Hematopoietic multipotent progenitor cell treated with erythropoietin and hydrocortisone succinate and interleukin-3 and kit ligand, for 17 days (in vitro differentiated cells): Measurements from ENCODE around the gene FAM174B.
"Not testable (repeated sequence)": the region's sequence is repeated elsewhere in the genome, so short reads cannot be mapped to it uniquely, and the experiment has no call there.

Experiments
- DNase-seq: peaks from one replicate; pipeline ENCODE4 v3.0.0-alpha.2; 2015; ENCODE audit warnings: low spot score

The FAM174B gene

DNA sequence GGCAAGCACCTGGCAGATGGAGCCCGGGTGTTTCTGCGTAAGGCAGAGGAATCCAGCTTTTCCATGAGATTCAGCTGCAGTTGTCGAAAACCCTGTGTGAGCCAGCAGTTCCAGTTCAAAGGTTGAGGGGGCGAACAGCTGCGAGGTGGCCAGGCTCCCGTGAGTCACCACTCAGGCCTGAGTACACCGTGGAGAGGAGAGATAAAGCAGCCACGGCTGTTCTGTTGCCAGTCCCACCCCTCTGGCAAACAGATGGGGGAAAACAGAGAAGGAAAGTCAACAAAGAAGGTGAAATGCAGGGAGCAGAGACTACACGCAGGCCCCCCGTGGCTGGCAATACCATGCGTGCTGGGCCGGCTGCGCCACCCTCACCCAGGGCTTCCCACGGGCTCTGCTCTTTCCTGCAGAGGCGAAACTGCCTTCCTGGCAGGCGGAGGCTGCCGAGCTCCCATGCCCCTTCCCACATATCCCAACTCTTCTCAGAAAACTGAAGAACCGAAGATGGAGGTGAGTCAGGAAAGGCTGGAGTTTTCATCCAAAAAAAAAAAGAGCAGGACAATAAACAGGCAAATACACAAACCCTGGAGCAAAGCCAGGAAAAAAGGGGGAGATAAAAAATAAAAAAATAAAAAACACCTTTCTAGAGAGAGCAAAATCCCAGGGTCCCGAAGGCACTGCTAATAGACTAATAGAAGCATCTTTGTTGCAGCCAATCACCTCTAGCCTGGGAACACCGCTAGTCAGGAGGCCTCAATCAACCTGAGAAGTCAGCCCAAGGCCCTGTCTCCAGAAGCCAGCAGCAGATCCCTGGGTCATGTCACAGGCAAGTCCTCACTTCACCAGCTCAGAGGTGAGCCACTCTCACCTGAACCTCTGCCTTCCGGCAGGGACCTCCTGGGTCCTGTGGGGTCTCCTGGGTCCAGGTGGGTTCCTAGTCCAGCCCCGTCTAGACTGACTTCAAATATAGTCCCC lies 37.7 kb downstream of the FAM174B start:
- DNase-seq, result peak; percentile 20

DNA sequence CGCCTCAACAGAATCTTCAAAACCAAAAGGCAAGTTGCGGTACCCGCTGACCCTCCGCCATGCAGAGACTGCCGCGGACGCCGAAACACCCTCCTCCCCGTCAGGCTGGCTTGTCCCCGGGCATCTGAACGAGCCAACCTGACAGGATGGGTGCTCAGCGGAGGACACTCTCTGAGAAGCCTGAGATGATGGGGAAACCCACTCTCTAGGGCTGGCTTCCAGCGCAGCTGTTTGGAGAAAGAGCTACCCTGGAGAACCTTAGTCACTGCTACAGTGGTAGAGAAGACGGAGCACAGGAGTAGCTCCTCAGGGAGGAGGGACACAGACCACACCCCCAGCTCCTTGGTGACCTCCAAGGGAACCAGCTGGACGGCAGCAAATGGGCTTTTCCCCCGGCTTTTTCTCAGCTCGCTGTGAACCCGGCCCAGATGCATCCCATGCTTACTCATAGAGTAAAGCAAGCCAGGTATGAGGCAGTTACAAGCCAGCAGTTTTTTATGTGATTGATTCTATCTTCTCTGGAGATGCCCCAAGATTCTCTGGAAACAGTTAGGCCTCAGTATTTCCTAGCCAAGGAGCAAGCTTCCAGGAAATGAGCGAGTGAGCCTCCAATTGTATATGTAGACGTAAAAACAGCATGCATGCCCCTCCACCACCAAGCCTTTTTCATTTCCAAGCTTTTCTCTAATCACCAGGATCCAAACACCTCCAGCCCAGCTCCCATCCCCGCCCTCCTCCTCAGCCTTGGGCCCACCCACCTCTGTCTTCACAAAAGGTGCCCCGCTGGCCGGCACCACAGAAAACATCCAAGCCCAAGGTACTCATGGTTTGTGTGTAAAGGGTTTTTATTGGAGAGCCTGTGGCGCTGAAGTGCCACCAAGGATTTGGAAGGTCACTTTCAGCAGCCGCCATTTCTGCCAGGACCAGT lies 38.7 kb downstream of the FAM174B start:
- DNase-seq, result no peak

DNA sequence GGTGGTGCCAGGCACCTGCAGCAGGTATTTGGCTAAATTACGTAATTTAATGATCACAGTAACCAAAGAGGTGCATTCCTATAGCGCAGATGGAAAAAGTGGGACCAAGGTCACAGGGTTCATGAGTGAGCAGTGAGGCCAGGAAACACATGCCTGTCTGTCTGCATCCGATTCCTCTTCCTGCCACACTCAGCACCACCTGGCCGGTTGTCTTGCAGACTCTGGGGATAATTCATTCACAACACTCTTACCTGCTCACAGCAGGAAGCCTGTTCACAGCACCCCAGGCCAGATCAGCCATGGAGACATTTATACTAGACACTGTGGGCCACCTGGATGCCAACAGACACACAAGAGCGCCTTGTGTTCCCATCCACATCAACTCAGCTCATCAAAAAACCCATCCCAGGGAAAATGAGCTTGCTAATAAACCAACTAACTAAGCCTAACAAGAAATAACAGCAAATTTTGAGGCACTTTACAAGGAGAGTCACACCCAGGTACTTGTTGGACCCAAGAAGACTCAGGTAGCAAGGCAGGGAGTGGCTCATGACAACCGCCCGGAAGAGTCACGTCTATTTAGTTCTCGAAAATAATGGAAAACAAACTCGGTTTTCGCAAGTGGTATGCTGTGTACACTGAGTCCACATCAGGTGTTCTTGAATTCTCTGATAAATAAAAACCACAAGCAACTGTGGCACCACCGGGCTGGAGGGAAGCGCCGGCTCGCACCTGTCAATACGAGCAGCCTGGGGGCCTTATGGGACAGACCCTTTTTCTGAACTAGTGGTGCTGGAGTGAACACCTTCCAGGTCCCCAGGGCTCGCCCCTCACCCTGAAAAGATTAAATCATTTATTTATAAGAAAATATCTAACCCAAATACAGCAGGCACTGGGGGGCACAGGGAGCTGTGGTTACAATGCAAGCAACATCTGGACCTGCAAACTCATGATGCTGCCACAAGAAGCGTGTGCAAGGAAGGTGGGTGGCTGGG lies 40.5 kb downstream of the FAM174B start:
- no peak for DNase-seq

DNA sequence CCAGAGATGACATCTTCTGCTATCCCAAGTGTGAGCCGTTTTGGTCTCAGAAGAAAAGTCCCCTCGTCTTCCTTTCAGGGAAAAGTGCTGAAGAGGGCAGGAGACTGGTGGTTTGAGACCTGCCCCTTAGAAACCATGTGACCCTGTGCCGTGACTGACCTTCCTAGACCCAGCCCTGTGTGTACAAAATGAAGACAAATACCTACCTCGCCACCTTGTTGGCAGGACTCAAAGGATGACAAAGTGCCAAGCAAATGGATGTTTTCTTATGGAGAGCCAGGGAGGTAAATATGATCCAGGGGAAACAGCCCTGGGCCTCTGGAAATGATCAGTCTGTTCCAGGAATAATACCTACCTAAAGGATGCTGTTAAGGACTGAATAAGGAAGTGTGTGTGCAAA lies 41.3 kb downstream of the FAM174B start:
- no peak for DNase-seq

DNA sequence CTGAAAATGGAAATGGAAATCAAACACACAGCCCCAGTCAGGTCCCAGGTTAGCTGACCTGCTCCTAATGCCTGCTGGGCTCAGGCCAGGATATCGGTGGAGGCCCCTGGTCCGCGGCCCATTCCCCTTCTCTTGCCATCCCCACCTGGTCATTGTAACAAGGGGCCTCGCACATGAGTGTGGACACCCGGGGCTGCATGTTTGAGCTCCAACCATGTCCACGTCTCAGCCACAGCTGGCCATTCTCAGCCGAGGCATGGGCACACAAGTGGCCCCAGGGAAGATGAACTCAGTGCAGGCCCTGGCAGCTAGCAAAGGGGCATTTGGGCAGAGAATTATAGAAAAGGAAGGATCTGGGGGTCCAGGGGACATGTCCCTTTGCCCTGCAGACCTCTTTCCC lies 41.7 kb downstream of the FAM174B start:
- no peak for DNase-seq

DNA sequence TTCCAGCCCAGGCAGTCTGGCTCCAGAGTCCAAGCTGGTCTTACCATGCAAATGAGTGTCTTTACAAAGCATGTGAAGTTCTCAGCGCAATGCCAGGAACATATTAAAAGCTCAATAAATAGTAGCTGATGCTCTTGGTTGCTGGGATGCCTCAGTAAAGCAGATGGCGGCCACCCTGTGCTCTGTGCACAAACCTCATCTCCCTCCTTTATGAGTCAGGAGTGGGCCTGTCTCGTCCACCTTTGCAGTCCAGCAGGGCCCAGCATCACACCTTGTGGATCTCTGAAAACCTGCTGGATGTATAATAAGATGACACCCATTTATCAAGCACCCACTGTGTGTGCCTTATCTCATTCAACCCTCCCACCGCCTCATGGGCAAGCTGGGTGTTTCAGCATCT lies 42.7 kb downstream of the FAM174B start:
- DNase-seq, result no peak

DNA sequence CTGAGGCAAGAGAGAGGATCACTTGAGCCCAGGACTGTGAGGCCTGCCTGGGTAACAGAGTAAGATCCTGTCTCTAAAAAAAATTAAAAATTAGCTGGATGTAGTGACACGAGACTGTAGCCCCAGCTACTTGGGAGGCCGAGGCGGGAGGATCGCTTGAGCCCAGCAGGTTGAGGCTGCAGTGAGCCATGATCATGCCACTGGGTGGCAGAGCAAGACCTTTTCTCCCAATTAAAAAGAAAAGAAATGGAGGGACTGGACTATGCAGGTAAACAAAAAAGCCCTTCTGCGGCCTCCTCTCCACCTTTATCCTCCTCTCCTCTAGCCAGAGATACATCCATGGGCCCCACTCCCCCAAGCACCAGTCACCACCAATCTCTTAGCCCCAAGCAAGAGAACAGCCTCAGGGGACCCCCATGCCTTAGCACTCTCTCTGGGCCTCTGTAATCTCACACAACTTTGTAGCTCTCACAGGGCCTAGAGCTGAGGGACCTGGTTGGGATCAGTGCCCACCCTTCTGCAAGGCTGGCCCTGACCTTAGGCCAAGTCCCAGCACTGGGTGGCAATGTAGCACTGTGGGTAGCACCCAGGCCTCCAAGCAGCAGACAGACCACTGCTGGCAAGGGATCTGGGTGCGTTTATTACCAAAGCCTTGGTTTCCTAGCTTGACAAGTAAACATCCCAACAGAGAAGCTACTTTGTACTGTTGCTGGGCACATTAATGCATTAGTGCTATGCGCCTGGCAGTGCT lies 43.4 kb downstream of the FAM174B start:
- DNase-seq, result no peak

DNA sequence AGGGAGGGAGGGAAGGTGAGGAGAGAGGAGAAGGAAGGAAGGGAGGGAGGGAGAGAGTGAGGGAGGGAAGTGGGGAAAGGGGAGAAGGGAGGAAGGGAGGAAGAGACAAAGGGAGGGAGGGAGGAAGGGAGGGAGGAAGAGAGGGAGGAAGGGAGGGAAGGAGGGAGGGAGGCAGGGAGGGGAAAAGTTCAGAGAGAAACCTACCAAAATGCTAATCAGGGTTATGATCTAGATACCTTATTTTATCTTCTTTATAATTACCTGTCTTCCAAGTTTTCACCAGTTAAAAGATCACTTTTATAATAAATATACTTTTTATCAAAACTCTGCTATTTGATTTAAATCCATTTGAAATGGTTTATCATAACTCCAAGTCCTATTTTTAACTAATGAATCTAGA lies 44.4 kb downstream of the FAM174B start:
- no peak for DNase-seq

DNA sequence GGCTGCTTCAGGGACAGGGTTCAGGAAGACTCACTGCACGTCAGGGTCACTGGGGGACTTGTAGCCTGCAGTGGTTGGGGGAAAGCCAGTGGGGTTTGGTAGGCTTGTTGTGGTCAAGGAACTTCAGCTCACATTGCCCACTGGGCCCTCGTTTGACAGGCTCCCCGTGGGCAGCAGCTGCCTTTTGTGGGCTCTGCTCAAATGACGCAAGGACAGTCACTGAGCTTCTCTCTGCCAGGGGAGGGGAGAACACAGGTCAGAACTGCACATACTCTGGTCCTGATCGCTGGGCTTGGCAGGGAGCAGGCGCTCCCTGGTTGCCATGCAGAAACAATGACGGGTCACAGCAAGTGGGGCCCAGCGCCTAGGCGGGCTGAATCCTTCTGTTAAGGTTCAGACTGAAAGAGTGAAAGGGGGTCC lies 45.5 kb downstream of the FAM174B start:
- DNase-seq, result no peak

DNA sequence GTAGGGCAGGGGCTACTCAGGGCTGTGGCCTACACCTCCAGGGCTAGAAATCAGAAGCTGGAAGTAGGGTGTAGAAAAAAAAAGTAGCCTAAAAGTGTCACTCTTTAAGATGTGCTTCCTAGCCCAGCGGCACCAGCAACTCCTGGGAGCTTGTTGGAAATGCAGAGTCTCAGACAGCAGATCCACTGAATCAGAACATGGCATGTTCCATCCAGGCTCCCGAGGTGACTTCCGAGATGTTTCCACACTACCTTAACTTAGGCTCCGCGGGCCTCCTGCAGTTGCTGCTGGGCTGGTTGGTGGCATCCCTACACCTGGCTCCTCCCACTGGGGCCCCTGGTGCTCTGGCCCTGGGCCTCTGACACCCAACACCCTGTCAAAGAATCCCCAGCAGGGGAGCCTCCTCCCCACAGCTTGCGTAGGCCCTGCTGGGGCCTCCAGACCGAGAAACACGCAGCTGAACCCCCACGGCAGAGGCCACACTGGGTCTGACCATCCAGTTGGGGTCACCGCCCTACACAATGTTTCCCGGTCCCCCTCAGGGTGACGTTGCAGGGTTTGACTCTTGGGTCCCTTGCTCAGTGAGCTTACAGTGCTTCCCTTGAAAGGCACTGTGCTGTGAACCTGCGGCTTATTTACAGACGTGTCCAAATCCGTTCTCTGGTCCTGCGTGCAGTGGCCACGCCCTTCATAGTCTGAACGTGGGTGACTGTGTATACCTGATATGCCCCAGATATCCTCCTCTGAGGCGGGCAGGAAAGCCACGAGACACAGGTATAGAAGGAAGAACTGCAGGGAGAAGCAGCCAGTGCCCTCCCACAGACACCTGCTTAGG lies 46.5 kb downstream of the FAM174B start:
- no peak for DNase-seq

DNA sequence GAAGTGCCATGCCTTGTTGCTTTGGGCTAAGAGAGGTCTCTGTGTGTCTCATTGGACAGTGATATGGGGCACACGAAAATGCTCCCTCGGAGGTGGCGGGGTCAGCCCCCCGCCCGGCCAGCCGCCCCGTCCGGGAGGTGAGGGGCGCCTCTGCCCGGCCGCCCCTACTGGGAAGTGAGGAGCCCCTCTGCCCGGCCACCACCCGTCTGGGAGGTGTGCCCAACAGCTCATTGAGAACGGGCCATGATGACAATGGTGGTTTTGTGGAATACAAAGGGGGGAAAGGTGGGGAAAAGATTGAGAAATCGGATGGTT lies 48.8 kb downstream of the FAM174B start:
- DNase-seq, result not testable (repeated sequence)

DNA sequence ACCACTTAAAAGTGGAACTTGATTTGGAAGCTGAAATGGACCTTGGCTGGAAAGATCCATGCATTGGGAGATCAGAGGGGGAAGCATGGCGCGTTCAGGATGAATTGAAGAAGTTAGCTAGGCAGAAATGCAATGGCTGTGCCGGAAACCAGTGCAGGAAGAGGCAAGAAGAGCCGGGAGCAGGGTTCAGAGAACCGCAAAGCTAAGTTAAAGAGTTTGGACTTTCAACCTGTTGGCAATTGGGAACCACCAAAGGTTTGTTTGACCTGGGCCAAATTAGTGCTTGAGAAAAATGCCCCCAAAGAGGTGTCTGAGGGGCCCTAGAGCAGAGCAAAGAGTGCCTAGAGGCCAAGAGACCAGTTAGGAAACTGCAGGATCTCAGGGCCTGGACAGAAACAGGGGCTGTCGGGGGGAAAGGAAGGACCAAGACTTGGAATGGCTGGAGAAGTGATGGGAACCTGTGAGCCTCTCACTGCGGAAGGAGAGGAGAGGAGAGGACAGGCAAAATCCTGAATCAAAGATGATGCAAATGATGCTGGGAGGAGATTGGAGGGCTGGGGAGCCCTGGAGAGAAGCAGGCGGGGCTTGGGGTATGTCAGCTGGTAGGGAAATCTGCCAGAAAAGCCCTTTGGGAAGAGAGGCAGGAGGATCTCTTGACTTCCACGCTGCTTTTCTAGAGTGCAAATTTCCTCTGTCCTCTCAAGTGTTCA lies 49.3 kb downstream of the FAM174B start:
- no peak for DNase-seq

DNA sequence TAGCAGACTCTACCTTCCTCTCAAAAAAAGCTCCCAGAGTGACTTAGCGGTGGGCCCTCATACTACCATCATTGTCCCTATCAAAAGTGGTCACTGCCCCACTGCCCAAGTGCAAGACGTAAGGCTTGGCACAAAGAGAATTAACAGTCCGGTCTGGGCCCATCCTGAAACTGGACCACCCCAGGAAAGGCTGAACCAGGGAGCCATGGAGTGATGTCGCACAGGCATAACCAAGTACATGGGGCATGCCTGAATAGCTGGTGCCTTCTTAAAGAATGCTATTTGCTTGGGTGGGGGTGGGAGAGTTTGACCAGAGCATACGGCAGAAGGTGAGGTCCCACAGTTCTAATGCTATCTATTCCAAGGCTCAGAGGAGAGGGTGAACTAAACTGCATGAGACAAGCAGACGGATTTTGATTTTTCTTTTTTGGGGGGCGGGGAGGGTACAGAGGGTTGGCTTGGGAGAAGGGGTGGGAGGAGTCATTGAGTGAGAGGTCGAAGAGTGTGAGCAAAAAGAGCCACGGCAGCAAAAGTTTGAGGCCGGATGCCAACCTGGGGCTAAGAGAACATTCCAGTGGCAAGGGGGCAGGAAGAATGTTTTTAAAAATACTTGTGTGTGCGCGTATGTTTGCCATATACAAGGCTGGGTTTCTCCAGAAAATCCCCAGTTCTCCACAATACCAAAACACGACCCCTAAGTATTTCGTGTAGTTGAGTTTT lies 50.2 kb downstream of the FAM174B start:
- no peak for DNase-seq

DNA sequence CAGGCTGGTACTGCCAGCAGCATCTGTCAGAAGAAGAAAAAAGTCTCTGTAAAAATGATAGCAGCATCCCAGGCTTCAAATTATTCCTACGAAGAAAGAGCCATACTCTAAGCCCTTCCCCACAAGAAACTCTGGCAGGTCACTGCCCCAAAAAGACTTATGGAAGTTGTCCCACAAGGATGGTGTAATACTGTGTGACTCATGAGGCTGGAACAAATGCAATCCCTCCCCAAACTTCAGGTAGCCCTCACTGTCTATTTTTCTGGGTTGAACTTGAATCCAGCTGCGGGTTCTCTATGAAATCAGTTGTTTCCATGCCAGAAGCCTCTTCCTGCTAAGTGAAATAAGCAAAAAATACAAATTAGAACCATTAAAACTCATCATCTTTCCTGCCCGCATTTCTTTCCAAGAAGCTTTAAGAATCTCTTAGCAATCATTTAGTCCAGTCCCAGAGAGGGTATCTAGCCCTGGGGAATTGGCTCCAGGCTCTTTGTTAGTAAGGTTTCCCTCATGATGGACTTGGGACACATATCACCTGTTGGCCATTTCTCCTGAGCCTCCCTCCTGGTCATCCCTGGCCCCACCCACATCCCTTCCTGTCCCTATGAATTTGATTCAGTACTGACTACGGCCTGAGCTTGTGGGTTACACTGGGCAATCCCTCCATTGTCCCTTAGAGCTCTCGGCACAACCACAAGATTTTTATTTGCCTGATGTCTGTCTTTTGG lies 51.7 kb downstream of the FAM174B start:
- no peak for DNase-seq

DNA sequence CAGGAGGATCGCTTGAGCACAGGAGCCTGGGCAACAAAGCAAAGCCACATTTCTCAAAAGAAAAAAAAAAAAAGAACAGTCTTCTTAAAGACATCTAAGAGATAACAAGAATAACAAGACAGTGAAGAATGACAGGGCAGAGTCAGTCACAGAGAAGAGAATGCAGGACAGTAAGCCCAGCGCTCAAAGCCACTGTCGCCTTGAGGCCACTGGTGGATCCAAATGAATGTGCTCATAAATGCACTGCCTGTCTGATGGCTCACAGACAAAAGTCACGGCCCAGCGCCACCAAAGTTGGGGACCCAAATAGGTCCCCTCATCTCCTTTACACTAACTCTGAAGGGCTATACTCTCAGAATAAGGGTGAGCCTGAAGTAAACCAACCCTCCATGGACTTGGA lies 52.3 kb downstream of the FAM174B start:
- DNase-seq, result no peak

DNA sequence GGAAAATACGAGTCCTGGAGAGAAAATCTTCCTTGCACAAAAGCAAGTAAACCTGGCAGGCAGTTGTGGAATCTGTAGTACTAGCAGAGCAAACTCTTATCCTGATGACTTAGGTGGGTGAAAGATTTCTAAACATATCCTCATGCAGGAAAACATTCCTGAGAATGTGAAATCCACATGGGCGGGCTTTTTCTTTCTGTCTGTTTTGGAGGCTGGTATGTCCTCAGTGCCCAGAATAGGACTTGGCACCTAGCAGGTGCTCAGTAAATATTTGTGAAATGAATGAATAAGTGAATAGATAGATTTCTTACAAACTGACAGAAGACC lies 53.3 kb downstream of the FAM174B start:
- DNase-seq, result no peak

DNA sequence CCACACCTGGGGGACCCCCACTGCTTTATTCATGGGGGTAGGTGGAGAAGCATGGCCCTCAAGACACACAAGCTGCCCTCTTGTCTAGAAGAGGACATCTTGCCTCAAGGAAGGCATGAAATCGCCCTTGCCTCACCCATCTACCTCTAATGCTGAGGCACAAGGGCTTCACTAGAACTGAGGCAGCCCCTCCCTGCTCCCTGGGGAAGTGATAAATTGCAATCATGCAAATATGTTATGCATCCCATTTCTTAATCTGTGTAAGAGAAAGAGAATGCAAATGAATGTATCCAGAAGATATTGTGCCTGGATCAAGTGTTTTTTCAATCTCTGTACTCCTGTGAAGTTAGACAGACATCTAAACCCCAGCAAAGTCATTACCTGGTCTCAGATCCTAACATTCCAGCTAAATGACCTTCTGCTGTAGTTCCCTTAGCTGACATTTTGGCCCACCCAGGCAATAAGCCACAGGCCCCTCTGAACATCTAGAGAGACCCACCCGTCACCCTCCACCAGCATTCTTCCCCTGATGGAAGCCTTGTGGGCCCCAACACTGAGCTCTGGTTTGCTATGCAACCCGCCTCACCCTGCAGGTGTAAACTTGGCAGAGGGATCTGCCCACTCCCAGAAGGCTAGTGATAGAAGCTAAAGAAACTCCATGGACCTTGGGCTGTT lies 53.8 kb downstream of the FAM174B start:
- DNase-seq, result no peak

DNA sequence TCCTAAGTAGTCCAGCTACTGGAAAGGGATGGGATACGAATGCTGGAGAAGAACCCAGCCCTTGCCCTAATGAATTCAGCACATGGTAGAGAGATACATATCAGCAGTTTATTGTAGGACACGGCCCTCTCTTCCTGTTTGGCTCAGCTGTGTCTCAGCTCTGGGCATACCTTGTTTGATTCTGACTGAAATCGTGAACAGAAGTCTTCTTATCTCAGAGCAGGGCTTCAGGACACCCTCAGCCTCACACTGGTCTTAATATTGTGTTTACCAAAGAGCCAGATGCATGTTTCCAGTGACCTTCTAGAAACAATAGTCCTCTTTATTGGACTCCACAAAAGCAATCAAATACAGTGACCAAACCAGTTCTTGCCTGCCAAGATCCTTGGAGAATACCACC lies 54.7 kb downstream of the FAM174B start:
- DNase-seq, result no peak
